ENCODE data around the gene SLC8A1.

- no peak for TF ChIP-seq CTCF (IDR thresholded peaks at IDR 0.05; ENCODE audit: insufficient read depth, low read length)
- TF ChIP-seq POLR2AphosphoS5 (IDR thresholded peaks at IDR 0.05; ENCODE audit: low read depth), result no peak
- TF ChIP-seq SPI1 (IDR thresholded peaks at IDR 0.05; ENCODE audit: borderline replicate concordance, low read depth), result no peak
These were observed 349.4 kb downstream of the SLC8A1 start for GRCh38 chr2:40102447-40102846.

All from HL-60 (cell line).